Astrocyte of the cerebellum (primary cell): ENCODE results near the gene ABCB8.
A peak's percentile ranks its signal among the peaks of the same experiment; 100 is the strongest.

ENCODE experiments used
- DNase-seq: peaks from one replicate; pipeline ENCODE4 v3.0.0-alpha.2; 2011; ENCODE audit warnings: low read depth
- H3K4me3 ChIP-seq: 2 replicates; pipeline ENCODE4 v1.5.1; 2011; ENCODE audit warnings: mild to moderate bottlenecking, low read depth, low read length, moderate library complexity
- CTCF ChIP-seq: IDR thresholded peaks from 2 replicates; pipeline ENCODE4 v1.5.1; 2012; ENCODE audit warnings: low read length, low read depth, moderate library complexity, mild to moderate bottlenecking; ENCODE audit errors: missing control alignments
- in situ Hi-C: cut with HindIII; loops from 2 replicates; pipeline ENCODE4 v1.10.0; 2017; ENCODE audit warnings: low sequenced_read_pairs

Gene ABCB8

GRCh38 chr7:151056283-151056665 is 28.0 kb downstream of the ABCB8 start:
- in situ Hi-C loops, result no loop called here
- DNase-seq, result no peak
- no peak for TF ChIP-seq CTCF
- no peak overlapping the region for H3K4me3 ChIP-seq

GRCh38 chr7:151056666-151057505 is 28.6 kb downstream of the ABCB8 start:
- no peak for DNase-seq
- TF ChIP-seq CTCF, result no peak
- in situ Hi-C loops, result no loop called here
- H3K4me3 ChIP-seq, result peak overlapping the region; percentile 66

- TF ChIP-seq CTCF, result no peak
- in situ Hi-C loops, result no loop called here
- DNase-seq, result no peak
- peak within 1 kb of the TSS; percentile 66 for H3K4me3 ChIP-seq
Observed at GRCh38 chr7:151057506-151057988, 29.3 kb downstream of the ABCB8 start, which contains the start of gene CDK5. Gene CDK5, minus strand, starts transcription at chr7:151057897. Its CDS starts 49 bp downstream, at chr7:151057848.

GRCh38 chr7:151057989-151058780 is 29.9 kb downstream of the ABCB8 start:
- H3K4me3 ChIP-seq, result peak overlapping the region; percentile 66
- DNase-seq, result peak; percentile 99
- in situ Hi-C loops, result no loop called here
- no peak for TF ChIP-seq CTCF

GRCh38 chr7:151058781-151059366 is 30.6 kb downstream of the ABCB8 start:
- H3K4me3 ChIP-seq, result peak overlapping the region; percentile 84
- in situ Hi-C loops, result no loop called here
- no peak for DNase-seq
- TF ChIP-seq CTCF, result no peak
